ENCODE data around the gene NOX5. TPM values are rescaled to one million over a fixed set of nuclear protein-coding genes. Genes with fewer than 3 reads are reported as not detected.

NOX5 gene
- total RNA-seq, 2 donors from 2014 or later, result 0.26 TPM; not detected in 1

DNA sequence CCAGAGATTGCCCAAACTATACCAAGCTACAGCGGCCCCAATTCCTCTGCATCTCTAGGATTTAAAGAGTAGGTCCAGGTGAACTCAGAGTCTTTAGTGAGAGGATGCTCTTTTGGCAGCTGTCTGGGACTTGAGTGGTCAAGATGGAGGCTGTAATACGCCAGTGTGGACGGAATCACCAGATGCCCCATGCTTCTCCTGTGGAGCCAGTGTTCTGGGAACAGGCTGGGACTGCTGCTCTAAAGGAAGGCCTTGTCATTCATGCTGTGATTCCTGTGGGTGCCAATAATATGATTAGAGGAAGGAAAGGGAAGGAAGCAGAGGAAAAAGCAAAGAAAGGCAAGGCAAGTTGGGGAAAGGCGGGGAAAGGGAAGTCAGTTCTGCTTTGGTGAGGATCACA, 17.4 kb upstream of the NOX5 start:
- no peaks in the 10 kb centered on the region for H3K9me3 ChIP-seq
- no peak overlapping the region for H3K4me3 ChIP-seq
- no peaks in the 10 kb centered on the region for H3K4me1 ChIP-seq
- H3K36me3 ChIP-seq (replicated peaks in 1 of 2; ENCODE audit: insufficient read depth in 1 of 2, low read depth in 2 of 2), result no peaks in the 10 kb centered on the region
- no peak for TF ChIP-seq POLR2A (IDR thresholded peaks at IDR 0.05)
- TF ChIP-seq, protein P1, sequence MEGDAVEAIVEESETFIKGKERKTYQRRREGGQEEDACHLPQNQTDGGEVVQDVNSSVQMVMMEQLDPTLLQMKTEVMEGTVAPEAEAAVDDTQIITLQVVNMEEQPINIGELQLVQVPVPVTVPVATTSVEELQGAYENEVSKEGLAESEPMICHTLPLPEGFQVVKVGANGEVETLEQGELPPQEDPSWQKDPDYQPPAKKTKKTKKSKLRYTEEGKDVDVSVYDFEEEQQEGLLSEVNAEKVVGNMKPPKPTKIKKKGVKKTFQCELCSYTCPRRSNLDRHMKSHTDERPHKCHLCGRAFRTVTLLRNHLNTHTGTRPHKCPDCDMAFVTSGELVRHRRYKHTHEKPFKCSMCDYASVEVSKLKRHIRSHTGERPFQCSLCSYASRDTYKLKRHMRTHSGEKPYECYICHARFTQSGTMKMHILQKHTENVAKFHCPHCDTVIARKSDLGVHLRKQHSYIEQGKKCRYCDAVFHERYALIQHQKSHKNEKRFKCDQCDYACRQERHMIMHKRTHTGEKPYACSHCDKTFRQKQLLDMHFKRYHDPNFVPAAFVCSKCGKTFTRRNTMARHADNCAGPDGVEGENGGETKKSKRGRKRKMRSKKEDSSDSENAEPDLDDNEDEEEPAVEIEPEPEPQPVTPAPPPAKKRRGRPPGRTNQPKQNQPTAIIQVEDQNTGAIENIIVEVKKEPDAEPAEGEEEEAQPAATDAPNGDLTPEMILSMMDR (IDR thresholded peaks at IDR 0.05), result no peak
- ATAC-seq (no peak), DNase-seq (no peak)
- intact Hi-C loops (cut with DNase I), result no loop called here
- no peak overlapping the region for H3K27ac ChIP-seq
- no peaks in the 10 kb centered on the region for H3K27me3 ChIP-seq
- 87 to 94% methylated on average over 4 of the region's 4 CpGs for WGBS, 2 donors

DNA sequence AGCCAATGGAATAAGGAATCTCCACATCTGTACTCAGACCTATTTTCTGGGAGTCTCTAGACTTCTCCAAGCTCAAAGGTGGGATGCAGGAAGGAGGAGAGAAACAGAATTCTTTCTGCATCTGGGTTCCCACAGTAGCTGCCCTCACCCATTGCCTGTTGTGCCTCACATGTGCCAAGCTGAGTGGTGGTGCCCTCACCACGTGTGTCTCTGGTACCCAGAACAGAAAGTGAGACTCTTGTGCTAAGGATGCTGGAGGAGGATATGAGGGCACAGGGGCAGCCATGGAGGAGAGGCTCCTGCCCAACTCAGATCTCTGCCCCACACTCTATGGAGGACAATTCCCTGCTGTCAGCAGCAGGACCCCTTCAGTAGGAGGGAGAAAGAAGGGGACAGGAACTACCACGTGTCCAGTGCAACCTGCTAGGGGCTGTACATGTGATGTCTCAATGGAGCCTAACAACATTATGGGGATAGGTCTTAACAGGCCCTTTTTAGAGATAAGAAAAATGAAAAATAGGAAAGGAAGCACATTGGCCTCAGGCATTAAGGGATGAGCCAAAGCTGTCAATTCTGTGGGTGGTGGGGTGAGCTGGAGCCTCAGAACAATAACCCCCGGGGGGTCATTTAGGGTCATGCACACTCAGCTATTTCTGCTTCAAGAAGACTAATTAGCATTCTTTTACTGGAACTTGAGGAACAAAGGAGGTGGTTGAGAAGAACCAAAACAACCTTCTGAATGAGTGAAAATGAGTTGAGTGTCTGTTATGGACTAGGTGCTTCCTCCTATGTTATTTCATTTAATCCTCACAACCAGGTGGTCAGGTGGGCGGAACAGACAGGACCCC, 16.3 kb upstream of the NOX5 start:
- intact Hi-C loops (cut with DNase I), result no loop called here
- Histone ChIP-seq H3K27ac (no peak overlapping the region), H3K4me3 (no peak overlapping the region), H3K27me3 (no peaks in the 10 kb centered on the region), H3K36me3 (replicated peaks in 1 of 2; ENCODE audit: insufficient read depth in 1 of 2, low read depth in 2 of 2) (no peaks in the 10 kb centered on the region), H3K4me1 (no peaks in the 10 kb centered on the region), H3K9me3 (no peaks in the 10 kb centered on the region)
- WGBS, 2 donors, result 72 to 81% methylated on average over 4 of the region's 4 CpGs
- ATAC-seq, result no peak
- TF ChIP-seq, protein P1 (IDR thresholded peaks at IDR 0.05), result no peak
- TF ChIP-seq POLR2A (IDR thresholded peaks at IDR 0.05), result no peak
- no peak for DNase-seq

DNA sequence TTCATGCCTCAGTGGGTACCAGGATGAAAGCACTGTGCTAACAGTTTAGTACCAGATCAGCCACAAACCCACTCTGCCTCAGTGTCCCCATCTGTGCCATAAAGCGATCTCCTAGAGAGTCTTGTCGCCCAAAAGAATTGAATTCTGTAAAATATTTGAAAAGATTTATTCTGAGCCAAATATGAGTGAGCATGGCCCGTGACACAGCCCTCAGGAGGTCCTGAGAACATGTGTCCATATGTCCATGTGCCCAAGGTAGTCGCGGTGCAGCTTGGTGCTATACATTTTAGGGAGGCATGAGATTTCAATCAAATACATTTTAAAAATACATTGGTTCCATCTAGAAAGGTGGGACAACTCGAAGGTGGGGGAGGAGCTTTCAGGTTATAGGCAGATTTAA, 15.4 kb upstream of the NOX5 start:
- no peak overlapping the region for H3K27ac ChIP-seq
- no peaks in the 10 kb centered on the region for H3K9me3 ChIP-seq
- 85 to 88% methylated on average over 6 of the region's 6 CpGs for WGBS, 2 donors
- intact Hi-C loops (cut with DNase I), result no loop called here
- H3K4me1 ChIP-seq, result no peaks in the 10 kb centered on the region
- no peak for TF ChIP-seq POLR2A (IDR thresholded peaks at IDR 0.05)
- TF ChIP-seq, protein P1 (IDR thresholded peaks at IDR 0.05), result no peak
- H3K4me3 ChIP-seq, result no peak overlapping the region
- H3K27me3 ChIP-seq, result no peaks in the 10 kb centered on the region
- no peaks in the 10 kb centered on the region for H3K36me3 ChIP-seq (replicated peaks in 1 of 2; ENCODE audit: insufficient read depth in 1 of 2, low read depth in 2 of 2)
- DNase-seq, result no peak
- no peak for ATAC-seq

DNA sequence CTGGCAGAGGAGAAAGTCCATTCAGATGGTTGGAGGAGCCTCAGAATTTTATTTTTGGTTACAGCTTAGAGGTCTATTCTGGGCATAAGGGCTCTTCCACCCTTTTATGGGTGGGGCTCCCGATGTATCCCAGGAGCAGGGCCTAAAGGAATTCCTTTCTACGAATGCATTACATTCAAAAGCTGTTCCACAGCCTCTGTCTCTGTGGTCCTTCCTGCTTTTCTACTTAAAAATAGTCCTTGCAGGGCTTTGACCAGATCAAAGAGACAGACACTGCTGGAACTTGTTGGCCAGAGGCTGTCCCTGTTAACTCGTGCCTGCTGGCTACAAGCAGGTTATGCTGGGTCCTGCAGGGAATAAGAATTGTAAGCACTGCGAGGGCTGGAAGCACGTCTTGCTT, 14.4 kb upstream of the NOX5 start:
- intact Hi-C loops (cut with DNase I), result no loop called here
- DNase-seq, result no peak
- H3K9me3 ChIP-seq, result no peaks in the 10 kb centered on the region
- no peak overlapping the region for H3K27ac ChIP-seq
- TF ChIP-seq, protein P1 (IDR thresholded peaks at IDR 0.05), result no peak
- TF ChIP-seq POLR2A (IDR thresholded peaks at IDR 0.05), result no peak
- no peaks in the 10 kb centered on the region for H3K4me1 ChIP-seq
- H3K4me3 ChIP-seq, result no peak overlapping the region
- H3K27me3 ChIP-seq, result no peaks in the 10 kb centered on the region
- ATAC-seq, result no peak
- WGBS, 2 donors, result 41 to 42% methylated on average over 5 of the region's 5 CpGs
- H3K36me3 ChIP-seq (replicated peaks in 1 of 2; ENCODE audit: insufficient read depth in 1 of 2, low read depth in 2 of 2), result no peaks in the 10 kb centered on the region

Measured in body of pancreas (tissue), 4 donors.